ENCODE data around the gene MRI1. TPM values are rescaled to one million over a fixed set of nuclear protein-coding genes. Genes with fewer than 3 reads are reported as not detected.

MRI1 gene
- polyA plus RNA-seq, 1 donor (not counting 4 experiments of a cell fraction or from before 2014, with no cell fraction given), result 22.8 TPM

- no peak for FAIRE-seq
- no peak overlapping the region for H2AFZ ChIP-seq (ENCODE audit: control insufficient read depth, low read length)
Observed at GRCh38 chr19:13770013-13770635, 5.8 kb downstream of the MRI1 start.

DNA sequence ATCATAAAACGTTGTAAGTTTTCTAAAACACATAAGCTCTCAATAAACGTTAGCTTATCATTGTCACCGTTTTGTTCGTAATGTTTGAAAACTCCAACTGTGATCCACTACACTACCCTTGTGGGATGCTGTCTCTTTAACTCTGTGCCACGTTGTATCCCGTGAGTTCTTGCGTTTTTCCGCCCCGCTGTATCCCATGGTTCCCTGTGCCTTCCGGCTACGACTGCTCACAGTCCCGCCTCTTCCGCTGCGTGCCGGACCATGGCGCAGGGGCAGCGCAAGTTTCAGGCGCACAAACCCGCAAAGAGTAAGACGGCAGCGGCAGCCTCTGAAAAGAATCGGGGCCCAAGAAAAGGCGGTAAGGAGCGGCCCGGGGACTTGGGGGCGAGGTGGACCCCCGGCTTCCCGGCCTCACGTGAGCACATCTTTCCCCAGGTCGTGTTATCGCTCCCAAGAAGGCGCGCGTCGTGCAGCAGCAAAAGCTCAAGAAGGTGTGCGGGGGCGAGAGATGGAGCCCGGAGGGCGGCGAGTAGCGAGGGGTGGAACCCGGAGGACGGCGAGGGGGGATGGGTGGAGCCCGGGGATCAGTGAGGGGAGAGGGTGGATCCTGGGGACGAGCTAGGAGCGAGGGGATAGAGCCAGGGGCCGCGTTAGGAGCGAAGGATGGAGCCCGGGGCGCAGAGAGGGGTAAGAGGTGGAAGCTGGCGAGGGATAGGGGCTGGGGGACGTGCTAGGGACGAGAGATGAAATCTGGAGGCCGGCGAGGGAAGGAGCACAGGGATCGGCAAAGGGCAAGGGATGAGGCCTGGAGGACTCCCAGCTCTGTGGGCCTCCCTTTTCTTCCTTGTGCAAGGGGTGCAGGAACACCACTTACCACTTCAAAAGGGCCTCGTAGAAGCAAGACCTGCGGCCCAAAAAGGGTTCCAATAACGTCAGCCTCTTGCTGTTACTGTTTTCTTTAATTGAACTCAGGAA lies 10.2 kb downstream of the MRI1 start, which contains the start of gene C19orf53:
Gene C19orf53 (plus strand): TSS at position 240 of the 975 bp plus-strand sequence. CDS start 22 bp downstream, at position 262.
- Histone ChIP-seq H3K4me1 (ENCODE audit: control insufficient read depth, extremely low read depth, insufficient read depth, low read length) (peaks cover 9% of the 10 kb centered on the region), H3K27me3 (ENCODE audit: control insufficient read depth, extremely low read depth, insufficient read depth, low read length) (no peaks in the 10 kb centered on the region), H3K79me2 (ENCODE audit: control insufficient read depth, insufficient read depth, low read length) (peaks cover 27% of the 10 kb centered on the region), H3K4me3 (ENCODE audit: control insufficient read depth in 2 of 3, extremely low read depth in 1 of 3, insufficient read depth in 2 of 3, low read depth in 1 of 3, low read length in 3 of 3) (peak within 1 kb of the TSS; percentile 80 to 94 (median 90)), H3K9me1 (ENCODE audit: control insufficient read depth, extremely low read depth, insufficient read depth, low read length) (no peaks in the 10 kb centered on the region), H2AFZ (ENCODE audit: control insufficient read depth, low read length) (peak within 1 kb of the TSS; percentile 73), H3K4me2 (ENCODE audit: control insufficient read depth, extremely low read depth, insufficient read depth, low read depth, low read length) (peak within 1 kb of the TSS; percentile 98), H3K36me3 (ENCODE audit: control insufficient read depth in 2 of 2, extremely low read depth in 1 of 2, insufficient read depth in 2 of 2, low read length in 2 of 2) (peaks cover 25 to 26% of the 10 kb centered on the region in 2 experiments), H3K9ac (ENCODE audit: control insufficient read depth, extremely low read depth, insufficient read depth, low read length) (peak within 1 kb of the TSS; percentile 87), H3K27ac (ENCODE audit: control insufficient read depth, insufficient read depth, low read length) (peak within 1 kb of the TSS; percentile 72), H3K9me3 (ENCODE audit: control insufficient read depth, low read depth, low read length) (no peaks in the 10 kb centered on the region), H4K20me1 (ENCODE audit: control insufficient read depth, extremely low read depth, insufficient read depth, low read length) (no peaks in the 10 kb centered on the region)
- dilution Hi-C loops (cut with MboI; ENCODE audit: extremely low pct_ligation_motif_present, low sequenced_read_pairs), result no loop called here
- DNase-seq (ENCODE audit: low read depth, low spot score), result peak; percentile 70
- peak; percentile 87 for FAIRE-seq
- TF ChIP-seq, protein P1, sequence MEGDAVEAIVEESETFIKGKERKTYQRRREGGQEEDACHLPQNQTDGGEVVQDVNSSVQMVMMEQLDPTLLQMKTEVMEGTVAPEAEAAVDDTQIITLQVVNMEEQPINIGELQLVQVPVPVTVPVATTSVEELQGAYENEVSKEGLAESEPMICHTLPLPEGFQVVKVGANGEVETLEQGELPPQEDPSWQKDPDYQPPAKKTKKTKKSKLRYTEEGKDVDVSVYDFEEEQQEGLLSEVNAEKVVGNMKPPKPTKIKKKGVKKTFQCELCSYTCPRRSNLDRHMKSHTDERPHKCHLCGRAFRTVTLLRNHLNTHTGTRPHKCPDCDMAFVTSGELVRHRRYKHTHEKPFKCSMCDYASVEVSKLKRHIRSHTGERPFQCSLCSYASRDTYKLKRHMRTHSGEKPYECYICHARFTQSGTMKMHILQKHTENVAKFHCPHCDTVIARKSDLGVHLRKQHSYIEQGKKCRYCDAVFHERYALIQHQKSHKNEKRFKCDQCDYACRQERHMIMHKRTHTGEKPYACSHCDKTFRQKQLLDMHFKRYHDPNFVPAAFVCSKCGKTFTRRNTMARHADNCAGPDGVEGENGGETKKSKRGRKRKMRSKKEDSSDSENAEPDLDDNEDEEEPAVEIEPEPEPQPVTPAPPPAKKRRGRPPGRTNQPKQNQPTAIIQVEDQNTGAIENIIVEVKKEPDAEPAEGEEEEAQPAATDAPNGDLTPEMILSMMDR (optimal IDR thresholded peaks at IDR 0.05 in 1 of 3, IDR thresholded peaks at IDR 0.05 in 1 of 3, conservative IDR thresholded peaks at IDR 0.05 in 1 of 3; ENCODE audit: extremely low read depth in 1 of 3, insufficient read depth in 2 of 3, low read length in 3 of 3), result no peak
- no peak for TF ChIP-seq EZH2 (IDR thresholded peaks at IDR 0.05; ENCODE audit: low read length)

More at GRCh38 chr19:13770013-13770635, 5.8 kb downstream of the MRI1 start:
- Histone ChIP-seq H3K27ac (ENCODE audit: control insufficient read depth, insufficient read depth, low read length) (no peak overlapping the region), H3K36me3 (ENCODE audit: control insufficient read depth in 2 of 2, extremely low read depth in 1 of 2, insufficient read depth in 2 of 2, low read length in 2 of 2) (peaks cover 5 to 9% of the 10 kb centered on the region in 2 experiments), H3K4me1 (ENCODE audit: control insufficient read depth, extremely low read depth, insufficient read depth, low read length) (peaks cover 5% of the 10 kb centered on the region), H3K27me3 (ENCODE audit: control insufficient read depth, extremely low read depth, insufficient read depth, low read length) (no peaks in the 10 kb centered on the region), H3K9me3 (ENCODE audit: control insufficient read depth, low read depth, low read length) (no peaks in the 10 kb centered on the region), H3K4me3 (ENCODE audit: control insufficient read depth in 2 of 3, extremely low read depth in 1 of 3, insufficient read depth in 2 of 3, low read depth in 1 of 3, low read length in 3 of 3) (no peak overlapping the region), H3K9ac (ENCODE audit: control insufficient read depth, extremely low read depth, insufficient read depth, low read length) (no peak overlapping the region), H4K20me1 (ENCODE audit: control insufficient read depth, extremely low read depth, insufficient read depth, low read length) (no peaks in the 10 kb centered on the region), H3K9me1 (ENCODE audit: control insufficient read depth, extremely low read depth, insufficient read depth, low read length) (no peaks in the 10 kb centered on the region), H3K4me2 (ENCODE audit: control insufficient read depth, extremely low read depth, insufficient read depth, low read depth, low read length) (no peak overlapping the region), H3K79me2 (ENCODE audit: control insufficient read depth, insufficient read depth, low read length) (peaks cover 20% of the 10 kb centered on the region)
- no peak for DNase-seq (ENCODE audit: low read depth, low spot score)
- dilution Hi-C loops (cut with MboI; ENCODE audit: extremely low pct_ligation_motif_present, low sequenced_read_pairs), result no loop called here
- no peak for TF ChIP-seq EZH2 (IDR thresholded peaks at IDR 0.05; ENCODE audit: low read length)
- TF ChIP-seq, protein P1 (optimal IDR thresholded peaks at IDR 0.05 in 1 of 3, IDR thresholded peaks at IDR 0.05 in 1 of 3, conservative IDR thresholded peaks at IDR 0.05 in 1 of 3; ENCODE audit: extremely low read depth in 1 of 3, insufficient read depth in 2 of 3, low read length in 3 of 3), result no peak

All from keratinocyte (primary cell).